ENCODE measurements around the gene BUB1B.

The BUB1B gene

DNA sequence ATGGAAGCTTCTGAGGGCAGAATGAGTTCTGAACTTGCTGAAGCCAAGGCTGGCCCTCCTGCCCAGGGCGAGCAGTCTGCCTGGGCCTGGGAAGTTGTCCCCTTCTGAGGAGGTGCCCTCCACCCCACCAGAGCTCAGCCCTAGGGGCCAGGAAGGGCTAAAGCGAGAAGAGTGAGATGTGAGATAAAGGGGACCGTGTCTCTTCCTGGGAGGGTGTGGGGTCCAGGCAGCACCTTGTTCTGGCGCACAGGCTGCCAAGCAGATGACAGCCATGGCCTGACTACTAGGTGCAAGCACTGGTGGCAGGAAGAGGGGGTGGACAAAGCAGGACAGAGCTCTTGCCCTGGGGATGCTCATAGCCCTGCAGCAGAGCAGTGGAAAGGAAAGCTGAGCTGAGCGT is 81.7 kb downstream of the BUB1B start:
- no peaks in the 10 kb centered on the region for H3K36me3 ChIP-seq (ENCODE audit: insufficient read depth, low read length)
- H3K4me3 ChIP-seq (ENCODE audit: low read length), result no peak overlapping the region
- H2AFZ ChIP-seq (ENCODE audit: low read depth, low read length), result no peak overlapping the region
- peaks cover 2% of the 10 kb centered on the region for H3K27me3 ChIP-seq (ENCODE audit: insufficient read depth, low read length)
- H3K9me3 ChIP-seq (ENCODE audit: low read length), result no peaks in the 10 kb centered on the region
- peaks cover 20% of the 10 kb centered on the region for H3K4me1 ChIP-seq (ENCODE audit: insufficient read depth, low read length)

DNA sequence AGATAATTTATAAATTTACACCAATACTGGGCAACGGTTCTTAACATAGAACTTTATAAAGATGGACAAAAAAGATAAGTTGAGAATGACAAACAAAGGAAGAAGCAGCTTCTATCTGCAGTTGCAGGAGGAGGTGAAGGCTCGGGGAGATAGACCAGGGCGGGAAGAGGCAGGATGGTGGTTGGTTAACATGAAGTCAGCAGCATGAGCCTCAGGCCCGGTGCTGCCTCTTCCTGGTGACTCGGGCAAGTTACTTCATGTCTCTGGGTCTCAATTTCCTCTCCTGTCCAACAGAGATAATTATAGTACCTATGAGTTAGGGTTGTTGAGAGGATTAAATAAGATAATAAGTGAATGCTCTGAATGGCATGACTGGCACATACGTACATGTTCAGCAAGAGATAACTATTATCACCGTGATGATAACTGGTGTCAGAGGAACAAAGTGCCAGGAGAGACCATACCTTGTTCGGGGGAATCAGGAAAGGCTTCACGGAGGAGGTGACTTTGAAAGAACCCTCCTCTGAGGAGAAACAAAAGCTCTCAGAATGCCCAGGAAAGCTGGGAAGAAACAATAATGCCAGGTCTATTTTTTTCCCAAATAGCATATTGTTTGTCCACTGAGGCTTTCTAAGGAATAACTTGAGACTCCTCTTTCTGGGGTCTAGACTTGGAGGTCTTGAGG is 82.4 kb downstream of the BUB1B start:
- Histone ChIP-seq H3K4me1 (ENCODE audit: insufficient read depth, low read length) (peaks cover 19% of the 10 kb centered on the region), H3K9me3 (ENCODE audit: low read length) (no peaks in the 10 kb centered on the region), H3K27me3 (ENCODE audit: insufficient read depth, low read length) (peaks cover 2% of the 10 kb centered on the region), H2AFZ (ENCODE audit: low read depth, low read length) (no peak overlapping the region), H3K36me3 (ENCODE audit: insufficient read depth, low read length) (no peaks in the 10 kb centered on the region), H3K4me3 (ENCODE audit: low read length) (no peak overlapping the region)

- peaks cover 2% of the 10 kb centered on the region for H3K27me3 ChIP-seq (ENCODE audit: insufficient read depth, low read length)
These were observed 84.2 kb downstream of the BUB1B start for GRCh38 chr15:40244961-40245523.

DNA sequence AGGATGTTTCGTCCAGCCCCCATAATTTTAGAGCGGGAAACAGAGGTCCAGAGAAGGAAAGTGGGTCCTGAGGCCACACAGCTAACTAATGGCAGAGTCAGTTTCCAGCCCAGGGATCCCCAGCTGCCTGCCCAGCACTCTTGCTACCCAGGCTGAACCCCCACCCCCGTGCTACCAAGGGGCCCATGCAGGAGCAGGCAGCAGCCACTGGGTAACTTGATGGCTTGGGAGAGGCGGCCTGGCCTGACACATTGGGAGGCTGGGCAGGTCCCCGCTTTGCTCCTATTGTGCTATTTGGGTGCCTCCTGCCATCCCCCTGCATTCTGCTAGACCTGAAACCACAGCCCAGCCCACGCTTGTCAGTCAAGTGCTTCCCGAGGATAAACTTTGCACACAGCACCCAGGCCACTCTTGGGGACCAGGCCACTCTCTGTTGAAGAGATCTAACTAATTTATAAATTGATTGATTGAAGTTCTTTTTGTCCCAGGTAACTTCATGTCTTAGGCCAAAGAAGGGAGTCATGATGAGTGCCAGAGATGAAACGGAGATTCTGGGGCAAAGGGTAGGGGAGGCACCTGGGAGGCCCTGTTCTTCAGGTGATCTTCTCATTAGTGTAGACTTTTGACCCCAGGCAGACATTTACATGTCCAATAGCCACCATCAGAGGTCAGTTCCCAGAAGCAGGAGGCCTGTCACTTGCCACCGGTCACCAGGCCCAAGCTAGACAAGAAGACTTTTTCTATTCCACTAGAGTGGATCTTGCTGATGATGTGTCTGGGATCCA is 85.0 kb downstream of the BUB1B start:
- H2AFZ ChIP-seq (ENCODE audit: low read depth, low read length), result no peak overlapping the region
- no peaks in the 10 kb centered on the region for H3K36me3 ChIP-seq (ENCODE audit: insufficient read depth, low read length)
- H3K4me3 ChIP-seq (ENCODE audit: low read length), result no peak overlapping the region
- peaks cover 2% of the 10 kb centered on the region for H3K4me1 ChIP-seq (ENCODE audit: insufficient read depth, low read length)
- no peaks in the 10 kb centered on the region for H3K9me3 ChIP-seq (ENCODE audit: low read length)
- peaks cover 3% of the 10 kb centered on the region for H3K27me3 ChIP-seq (ENCODE audit: insufficient read depth, low read length)

More at GRCh38 chr15:40244961-40245523, 84.2 kb downstream of the BUB1B start:
- Histone ChIP-seq H3K36me3 (ENCODE audit: insufficient read depth, low read length) (no peaks in the 10 kb centered on the region), H3K4me3 (ENCODE audit: low read length) (no peak overlapping the region), H3K4me1 (ENCODE audit: insufficient read depth, low read length) (peaks cover 3% of the 10 kb centered on the region), H2AFZ (ENCODE audit: low read depth, low read length) (no peak overlapping the region), H3K9me3 (ENCODE audit: low read length) (no peaks in the 10 kb centered on the region)

DNA sequence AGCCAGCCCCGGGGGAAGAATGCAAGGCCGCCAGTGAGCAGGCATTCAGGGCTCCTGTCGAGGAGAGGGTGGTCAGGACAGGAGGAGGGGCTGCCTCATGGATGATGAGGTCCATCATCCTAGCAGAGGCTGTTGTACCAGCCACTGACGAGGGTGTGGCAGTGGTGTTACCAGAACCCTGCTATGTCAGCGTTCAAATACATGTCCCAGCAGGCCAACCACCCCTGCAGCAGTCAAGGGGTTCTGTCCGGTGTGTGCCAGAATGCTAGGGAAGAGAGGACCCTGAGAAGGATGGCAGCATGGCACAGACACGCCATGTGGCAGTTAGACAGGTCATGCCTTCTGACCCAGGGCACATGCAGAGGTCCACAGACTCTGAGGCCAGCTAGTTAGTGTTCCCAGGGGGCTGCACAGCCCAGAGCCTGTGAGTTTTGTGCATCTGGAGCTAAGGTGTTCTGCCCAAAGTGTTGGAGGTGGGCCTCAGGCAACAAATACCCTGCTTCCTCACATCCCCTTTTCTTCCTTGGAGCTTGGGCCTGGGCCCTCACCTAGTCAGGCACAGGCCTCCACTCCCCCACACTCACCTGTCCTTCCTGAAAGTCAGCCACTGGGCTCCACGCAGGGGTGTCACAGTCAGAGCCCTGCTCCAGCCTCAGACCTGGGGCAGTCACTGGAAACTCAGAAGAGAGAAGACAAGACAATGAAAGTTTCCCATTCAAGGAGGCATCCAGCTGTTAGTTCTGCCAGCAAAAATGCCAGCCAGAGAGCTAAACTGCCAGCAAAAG is 85.8 kb downstream of the BUB1B start:
- no peaks in the 10 kb centered on the region for H3K36me3 ChIP-seq (ENCODE audit: insufficient read depth, low read length)
- peaks cover 6% of the 10 kb centered on the region for H3K4me1 ChIP-seq (ENCODE audit: insufficient read depth, low read length)
- no peak overlapping the region for H3K4me3 ChIP-seq (ENCODE audit: low read length)
- H2AFZ ChIP-seq (ENCODE audit: low read depth, low read length), result no peak overlapping the region
- H3K9me3 ChIP-seq (ENCODE audit: low read length), result no peaks in the 10 kb centered on the region
- peaks cover 11% of the 10 kb centered on the region for H3K27me3 ChIP-seq (ENCODE audit: insufficient read depth, low read length)

GRCh38 chr15:40247406-40247971 is 86.6 kb downstream of the BUB1B start:
- peaks cover 18% of the 10 kb centered on the region for H3K27me3 ChIP-seq (ENCODE audit: insufficient read depth, low read length)
- H2AFZ ChIP-seq (ENCODE audit: low read depth, low read length), result no peak overlapping the region
- H3K36me3 ChIP-seq (ENCODE audit: insufficient read depth, low read length), result no peaks in the 10 kb centered on the region
- H3K4me1 ChIP-seq (ENCODE audit: insufficient read depth, low read length), result peaks cover 6% of the 10 kb centered on the region
- no peaks in the 10 kb centered on the region for H3K9me3 ChIP-seq (ENCODE audit: low read length)
- no peak overlapping the region for H3K4me3 ChIP-seq (ENCODE audit: low read length)

GRCh38 chr15:40248006-40248783 is 87.3 kb downstream of the BUB1B start:
- Histone ChIP-seq H3K9me3 (ENCODE audit: low read length) (no peaks in the 10 kb centered on the region), H3K36me3 (ENCODE audit: insufficient read depth, low read length) (no peaks in the 10 kb centered on the region), H3K4me3 (ENCODE audit: low read length) (no peak overlapping the region), H3K27me3 (ENCODE audit: insufficient read depth, low read length) (peaks cover 23% of the 10 kb centered on the region), H3K4me1 (ENCODE audit: insufficient read depth, low read length) (peaks cover 6% of the 10 kb centered on the region), H2AFZ (ENCODE audit: low read depth, low read length) (no peak overlapping the region)

GRCh38 chr15:40249477-40250303 is 88.8 kb downstream of the BUB1B start:
- Histone ChIP-seq H3K4me3 (ENCODE audit: low read length) (no peak overlapping the region), H3K36me3 (ENCODE audit: insufficient read depth, low read length) (no peaks in the 10 kb centered on the region), H3K27me3 (ENCODE audit: insufficient read depth, low read length) (peaks cover 28% of the 10 kb centered on the region), H3K9me3 (ENCODE audit: low read length) (no peaks in the 10 kb centered on the region), H2AFZ (ENCODE audit: low read depth, low read length) (no peak overlapping the region), H3K4me1 (ENCODE audit: insufficient read depth, low read length) (peaks cover 6% of the 10 kb centered on the region)

DNA sequence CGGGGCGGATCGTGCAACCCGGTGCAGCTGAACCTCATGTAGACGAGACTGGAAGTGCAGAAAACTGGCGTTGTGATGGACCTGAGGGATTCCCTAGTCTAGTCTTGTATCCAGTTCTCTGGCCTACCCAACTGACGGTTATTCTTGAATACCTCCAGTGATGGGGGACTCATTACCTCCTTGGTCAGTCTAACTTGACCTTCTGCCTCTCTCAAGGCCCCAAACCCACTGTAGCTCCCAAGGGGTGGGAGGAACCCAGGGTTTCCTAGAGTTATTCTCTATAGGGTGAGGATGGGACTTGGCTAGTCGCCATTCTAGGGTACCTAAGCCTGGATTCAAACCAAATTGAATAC is 89.4 kb downstream of the BUB1B start:
- H3K4me3 ChIP-seq (ENCODE audit: low read length), result no peak overlapping the region
- no peaks in the 10 kb centered on the region for H3K9me3 ChIP-seq (ENCODE audit: low read length)
- H2AFZ ChIP-seq (ENCODE audit: low read depth, low read length), result no peak overlapping the region
- H3K36me3 ChIP-seq (ENCODE audit: insufficient read depth, low read length), result no peaks in the 10 kb centered on the region
- peaks cover 6% of the 10 kb centered on the region for H3K4me1 ChIP-seq (ENCODE audit: insufficient read depth, low read length)
- H3K27me3 ChIP-seq (ENCODE audit: insufficient read depth, low read length), result peaks cover 28% of the 10 kb centered on the region

DNA sequence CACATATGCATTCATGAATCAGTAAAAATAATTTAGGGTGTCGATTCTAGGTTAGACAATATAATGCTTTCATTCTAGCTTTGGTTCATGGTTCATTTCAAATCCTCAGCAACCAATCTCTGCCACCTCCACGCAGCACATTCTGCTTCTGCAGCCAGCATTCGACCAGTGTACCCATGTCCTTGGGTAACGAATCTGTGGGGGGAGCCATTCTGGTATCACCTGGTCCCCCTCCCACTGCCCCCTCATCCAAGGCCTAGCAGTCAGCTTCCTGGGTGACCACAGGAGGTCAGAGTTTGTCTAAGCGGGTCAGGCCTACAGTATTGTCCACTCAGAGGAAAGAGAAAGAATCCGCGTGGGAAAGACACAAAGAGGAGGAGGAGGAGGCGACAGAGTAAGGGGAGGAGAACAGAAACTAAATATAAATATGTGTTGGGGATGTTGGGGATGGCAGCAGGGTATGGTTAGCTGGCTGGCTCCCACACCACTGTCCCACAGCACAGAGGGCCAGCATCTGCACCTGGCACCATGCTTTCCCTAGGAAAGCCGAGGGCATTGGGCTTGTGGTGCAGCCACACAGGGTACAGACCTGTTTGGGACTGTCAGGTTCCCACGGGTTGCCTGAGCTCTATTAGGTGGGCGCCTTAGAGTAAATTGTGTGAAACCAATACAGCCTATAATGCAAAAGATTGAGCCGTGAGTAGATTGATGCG is 90.1 kb downstream of the BUB1B start:
- peaks cover 6% of the 10 kb centered on the region for H3K4me1 ChIP-seq (ENCODE audit: insufficient read depth, low read length)
- H3K9me3 ChIP-seq (ENCODE audit: low read length), result no peaks in the 10 kb centered on the region
- H3K36me3 ChIP-seq (ENCODE audit: insufficient read depth, low read length), result no peaks in the 10 kb centered on the region
- H3K4me3 ChIP-seq (ENCODE audit: low read length), result no peak overlapping the region
- no peak overlapping the region for H2AFZ ChIP-seq (ENCODE audit: low read depth, low read length)
- H3K27me3 ChIP-seq (ENCODE audit: insufficient read depth, low read length), result peaks cover 28% of the 10 kb centered on the region

DNA sequence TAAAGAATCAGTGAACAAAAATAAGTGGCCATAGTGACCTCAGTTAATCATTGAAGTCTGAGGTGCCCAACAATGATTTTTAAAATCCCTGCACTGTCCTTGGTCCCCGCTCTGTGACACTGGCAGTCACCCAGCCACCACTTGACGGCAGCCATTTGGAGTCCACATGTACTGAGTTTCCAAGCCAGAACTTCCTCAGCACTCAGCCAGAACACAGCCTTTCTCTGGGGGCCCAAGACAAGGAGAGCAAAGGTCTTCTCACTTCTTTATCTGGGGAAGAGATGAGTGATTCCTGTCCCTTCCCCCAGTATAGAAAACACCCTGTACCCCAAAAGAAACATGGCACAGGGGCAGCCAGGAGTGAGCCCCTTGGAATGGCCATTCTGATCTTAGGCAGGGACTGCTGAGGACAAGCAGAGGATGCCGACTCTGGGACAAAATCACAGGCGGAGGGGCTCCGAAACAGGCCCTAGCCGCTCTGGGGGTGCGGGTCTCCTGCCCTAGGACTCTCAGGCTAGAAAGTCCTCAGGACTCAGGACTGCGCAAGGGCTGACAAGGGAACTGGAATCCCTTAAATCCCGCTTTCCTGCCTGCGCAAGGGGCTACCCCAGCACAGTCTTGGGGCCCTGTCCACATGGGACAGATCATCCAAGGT is 90.7 kb downstream of the BUB1B start:
- Histone ChIP-seq H3K9me3 (ENCODE audit: low read length) (no peaks in the 10 kb centered on the region), H3K4me1 (ENCODE audit: insufficient read depth, low read length) (peaks cover 6% of the 10 kb centered on the region), H3K36me3 (ENCODE audit: insufficient read depth, low read length) (no peaks in the 10 kb centered on the region), H3K27me3 (ENCODE audit: insufficient read depth, low read length) (peaks cover 28% of the 10 kb centered on the region), H2AFZ (ENCODE audit: low read depth, low read length) (no peak overlapping the region), H3K4me3 (ENCODE audit: low read length) (no peak overlapping the region)

All from neuron (in vitro differentiated cells).